Osteoblast (primary cell): Measurements from ENCODE around the gene SPAG16. TPM values are rescaled to one million over a fixed set of nuclear protein-coding genes. Genes with fewer than 3 reads are reported as not detected.

ENCODE experiments used
- DNase-seq: peaks from one replicate; pipeline ENCODE4 v3.0.0; 2011; ENCODE audit warnings: low spot score, mixed read lengths; ENCODE audit not compliant: insufficient read length; ENCODE audit errors: missing footprints
- H2AFZ ChIP-seq: 2 replicates; pipeline ENCODE4 v1.6.0; 2011; ENCODE audit warnings: mild to moderate bottlenecking, low read length
- H3K27ac ChIP-seq: 2 replicates; pipeline ENCODE4 v1.5.1; 2011; ENCODE audit warnings: mild to moderate bottlenecking, low read depth, low read length, moderate library complexity
- H3K27me3 ChIP-seq: 2 replicates; pipeline ENCODE4 v1.6.0; 2012; ENCODE audit warnings: mild to moderate bottlenecking, control low read depth, inconsistent platforms, low read length, moderate library complexity; ENCODE audit not compliant: insufficient read depth
- H3K36me3 ChIP-seq: 2 replicates; pipeline ENCODE4 v1.5.1; 2011; ENCODE audit warnings: mild to moderate bottlenecking, low read length, control low read depth, moderate library complexity; ENCODE audit not compliant: insufficient read depth
- H3K4me1 ChIP-seq: 2 replicates; pipeline ENCODE4 v1.5.1; 2011; ENCODE audit warnings: mild to moderate bottlenecking, low read length, control low read depth, moderate library complexity; ENCODE audit not compliant: insufficient read depth
- H3K4me2 ChIP-seq: 2 replicates; pipeline ENCODE4 v1.6.0; 2011; ENCODE audit warnings: mild to moderate bottlenecking, low read length; ENCODE audit not compliant: insufficient read depth
- H3K4me3 ChIP-seq: fragments of 200-600 bp; sonication (generic); 3 replicates; pipeline ENCODE4 v1.5.1; 2012; ENCODE audit warnings: mild to moderate bottlenecking, low read length, inconsistent platforms; ENCODE audit not compliant: insufficient read depth
- H3K79me2 ChIP-seq: 2 replicates; pipeline ENCODE4 v1.6.0; 2012; ENCODE audit warnings: mild to moderate bottlenecking, low read length, control low read depth, inconsistent platforms; ENCODE audit not compliant: insufficient read depth
- H3K9me3 ChIP-seq: 2 replicates; pipeline ENCODE4 v1.5.1; 2011; ENCODE audit warnings: low read depth, low read length, control low read depth
- H4K20me1 ChIP-seq: 2 replicates; pipeline ENCODE4 v1.6.0; 2012; ENCODE audit warnings: mild to moderate bottlenecking, low read length, control low read depth; ENCODE audit not compliant: insufficient read depth
- total RNA-seq: library from RNA; depleted of rRNA; stranded (reverse); fragments of >200 nt; gene quantifications from 2 replicates; pipeline ENCODE4 v1.2.3, GENCODE V29; 2012
- TF ChIP-seq, protein P1 (sequence below): IDR thresholded peaks from 2 replicates; pipeline ENCODE4 v1.5.1; 2011; ENCODE audit warnings: mild to moderate bottlenecking, low read depth, low read length, moderate library complexity; ENCODE audit errors: extremely low read depth

SPAG16 gene
- total RNA-seq, 1 donor = 47.8 TPM

DNA sequence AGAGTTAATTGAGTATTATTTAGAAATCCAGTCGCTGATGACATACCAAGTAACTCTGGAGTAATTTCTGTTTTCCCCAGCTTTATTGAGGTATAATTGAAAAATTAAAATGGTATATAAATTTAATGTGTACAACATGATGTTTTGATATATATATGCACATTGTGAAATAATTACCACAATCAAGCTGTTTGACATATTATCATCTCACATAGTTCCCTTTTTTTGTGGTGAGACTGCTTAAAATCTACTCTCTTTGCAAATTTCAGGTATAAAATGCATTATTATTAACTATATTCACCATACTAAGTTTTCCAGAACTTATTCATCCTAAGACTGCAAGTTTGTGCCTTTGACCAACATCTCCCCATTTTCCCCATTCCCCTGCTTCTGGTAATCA lies 25.0 kb upstream of the SPAG16 start:
- no peak overlapping the region for H3K4me3 ChIP-seq
- no peak overlapping the region for H2AFZ ChIP-seq
- no peaks in the 10 kb centered on the region for H3K4me1 ChIP-seq
- no peaks in the 10 kb centered on the region for H3K27me3 ChIP-seq
- DNase-seq = no peak
- H4K20me1 ChIP-seq = no peaks in the 10 kb centered on the region
- H3K9me3 ChIP-seq = no peaks in the 10 kb centered on the region
- no peaks in the 10 kb centered on the region for H3K79me2 ChIP-seq
- no peaks in the 10 kb centered on the region for H3K36me3 ChIP-seq
- TF ChIP-seq, protein P1, sequence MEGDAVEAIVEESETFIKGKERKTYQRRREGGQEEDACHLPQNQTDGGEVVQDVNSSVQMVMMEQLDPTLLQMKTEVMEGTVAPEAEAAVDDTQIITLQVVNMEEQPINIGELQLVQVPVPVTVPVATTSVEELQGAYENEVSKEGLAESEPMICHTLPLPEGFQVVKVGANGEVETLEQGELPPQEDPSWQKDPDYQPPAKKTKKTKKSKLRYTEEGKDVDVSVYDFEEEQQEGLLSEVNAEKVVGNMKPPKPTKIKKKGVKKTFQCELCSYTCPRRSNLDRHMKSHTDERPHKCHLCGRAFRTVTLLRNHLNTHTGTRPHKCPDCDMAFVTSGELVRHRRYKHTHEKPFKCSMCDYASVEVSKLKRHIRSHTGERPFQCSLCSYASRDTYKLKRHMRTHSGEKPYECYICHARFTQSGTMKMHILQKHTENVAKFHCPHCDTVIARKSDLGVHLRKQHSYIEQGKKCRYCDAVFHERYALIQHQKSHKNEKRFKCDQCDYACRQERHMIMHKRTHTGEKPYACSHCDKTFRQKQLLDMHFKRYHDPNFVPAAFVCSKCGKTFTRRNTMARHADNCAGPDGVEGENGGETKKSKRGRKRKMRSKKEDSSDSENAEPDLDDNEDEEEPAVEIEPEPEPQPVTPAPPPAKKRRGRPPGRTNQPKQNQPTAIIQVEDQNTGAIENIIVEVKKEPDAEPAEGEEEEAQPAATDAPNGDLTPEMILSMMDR = no peak
- no peak overlapping the region for H3K27ac ChIP-seq
- no peak overlapping the region for H3K4me2 ChIP-seq

DNA sequence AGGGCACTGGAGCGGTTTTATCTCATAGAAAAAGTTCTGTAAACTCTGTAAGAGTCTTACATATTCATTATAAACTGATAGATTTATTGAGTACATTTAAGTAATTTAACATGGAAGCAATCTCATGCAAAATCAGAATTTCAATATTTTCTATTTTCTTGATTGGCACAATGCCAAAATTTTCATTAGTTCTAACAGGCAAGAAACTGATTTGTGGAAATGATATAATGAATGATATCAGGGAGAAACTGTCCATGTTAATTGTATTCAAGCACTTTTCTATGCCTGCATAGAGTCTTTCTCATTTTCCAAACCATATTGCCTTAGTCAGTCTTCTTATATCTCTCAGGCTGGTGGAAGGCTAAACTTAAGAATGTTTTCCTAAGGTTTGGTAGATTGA lies 23.0 kb upstream of the SPAG16 start:
- Histone ChIP-seq H2AFZ (no peak overlapping the region), H3K27me3 (no peaks in the 10 kb centered on the region), H4K20me1 (no peaks in the 10 kb centered on the region), H3K27ac (no peak overlapping the region), H3K4me1 (no peaks in the 10 kb centered on the region), H3K36me3 (no peaks in the 10 kb centered on the region), H3K79me2 (no peaks in the 10 kb centered on the region), H3K9me3 (no peaks in the 10 kb centered on the region), H3K4me2 (no peak overlapping the region), H3K4me3 (no peak overlapping the region)
- TF ChIP-seq, protein P1 = no peak
- no peak for DNase-seq

DNA sequence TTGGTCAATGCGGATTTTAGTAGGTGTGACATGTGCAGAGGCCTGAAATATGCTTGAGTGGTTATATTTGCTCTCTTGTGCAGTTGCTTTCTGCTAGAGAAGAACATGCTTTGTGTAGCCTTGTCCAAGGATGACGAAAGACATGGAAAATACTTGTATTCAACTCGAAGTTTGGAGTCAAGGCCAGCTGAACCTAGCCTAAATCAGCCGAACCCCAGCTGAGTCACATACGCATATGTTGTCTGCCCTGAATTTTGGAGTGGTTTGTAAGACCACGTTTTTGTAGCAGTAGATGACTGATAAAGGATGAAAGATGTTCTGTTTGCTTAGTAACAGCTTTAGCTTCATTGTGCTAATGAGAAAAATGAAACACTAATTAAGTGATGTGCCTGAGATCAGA lies 22.5 kb upstream of the SPAG16 start:
- H3K9me3 ChIP-seq = no peaks in the 10 kb centered on the region
- no peak overlapping the region for H2AFZ ChIP-seq
- no peaks in the 10 kb centered on the region for H3K27me3 ChIP-seq
- no peak overlapping the region for H3K27ac ChIP-seq
- TF ChIP-seq, protein P1 = no peak
- no peaks in the 10 kb centered on the region for H4K20me1 ChIP-seq
- no peak for DNase-seq
- H3K4me1 ChIP-seq = no peaks in the 10 kb centered on the region
- H3K79me2 ChIP-seq = no peaks in the 10 kb centered on the region
- no peak overlapping the region for H3K4me3 ChIP-seq
- H3K4me2 ChIP-seq = no peak overlapping the region
- no peaks in the 10 kb centered on the region for H3K36me3 ChIP-seq

DNA sequence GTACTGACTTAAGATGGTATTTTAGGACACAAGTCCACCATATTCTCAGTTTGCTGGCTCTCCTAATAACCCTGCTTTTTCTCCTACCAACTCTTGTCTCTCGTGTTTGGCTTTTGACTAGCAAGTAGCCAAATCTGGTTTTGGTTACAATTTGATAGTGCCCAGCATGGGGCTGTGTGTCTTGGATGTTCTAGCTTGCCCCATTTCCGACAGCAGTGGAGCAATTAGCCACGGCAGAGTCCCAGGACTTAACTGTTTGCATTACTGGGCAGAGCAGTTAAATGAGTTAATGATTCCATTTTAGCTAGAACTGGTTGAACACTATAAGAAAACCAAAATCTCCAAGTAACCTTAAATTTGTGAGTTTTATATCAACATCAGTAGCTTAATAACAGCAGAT lies 18.6 kb upstream of the SPAG16 start:
- no peak overlapping the region for H3K27ac ChIP-seq
- H3K36me3 ChIP-seq = no peaks in the 10 kb centered on the region
- peak overlapping the region; percentile 57 for H2AFZ ChIP-seq

More for the DNA sequence above, 18.6 kb upstream of the SPAG16 start:
- no peaks in the 10 kb centered on the region for H3K27me3 ChIP-seq
- H3K9me3 ChIP-seq = no peaks in the 10 kb centered on the region
- TF ChIP-seq, protein P1 = no peak
- H3K79me2 ChIP-seq = no peaks in the 10 kb centered on the region
- H3K4me1 ChIP-seq = no peaks in the 10 kb centered on the region
- H3K4me2 ChIP-seq = no peak overlapping the region
- no peaks in the 10 kb centered on the region for H4K20me1 ChIP-seq
- no peak overlapping the region for H3K4me3 ChIP-seq
- DNase-seq = peak; percentile 23
